Uterus (tissue), 2 donors: ENCODE data around the gene UACA.

Experiments
- CTCF ChIP-seq, 4 experiments: fragments of 200-600 bp in 2 of 4; fragments of 450-650 bp in 2 of 4; sonication (generic) in 2 of 4; IDR thresholded peaks; one replicate each; pipeline ENCODE4 v1.5.1; 2016 to 2019; ENCODE audit warnings: antibody characterized with exemption in 4 of 4, mild to moderate bottlenecking in 2 of 4, moderate library complexity in 1 of 4
- POLR2A ChIP-seq, 2 donors: fragments of 450-650 bp; IDR thresholded peaks; one replicate each; pipeline ENCODE4 v1.6.1; 2016; ENCODE audit warnings: antibody characterized with exemption in 2 of 2, mild to moderate bottlenecking in 1 of 2, moderate library complexity in 1 of 2

DNA sequence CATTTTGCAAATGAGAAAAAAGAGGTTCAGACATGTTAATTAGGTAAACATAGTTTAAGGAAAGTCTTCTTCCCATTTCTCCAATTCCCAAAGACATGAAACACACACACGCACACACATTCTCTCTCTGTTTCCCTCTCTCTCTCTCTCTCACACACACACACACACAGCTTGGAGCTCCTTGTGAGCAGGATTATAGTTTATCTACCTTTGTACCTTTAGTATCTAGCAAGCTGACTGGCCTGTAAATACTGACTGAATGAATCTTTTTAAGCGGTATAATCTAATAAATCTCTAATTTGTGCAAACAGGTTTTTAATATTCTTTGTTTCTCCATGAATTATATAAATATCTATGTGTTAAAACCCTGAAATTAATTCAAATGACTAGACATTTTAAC is 73.3 kb downstream of the UACA start:
- TF ChIP-seq CTCF (IDR thresholded peaks at IDR 0.05) (no peak), POLR2A (IDR thresholded peaks at IDR 0.05) (no peak)
